ENCODE results near the gene POLR1A.
A peak's percentile ranks its signal among the peaks of the same experiment; 100 is the strongest.

The POLR1A gene

GRCh38 chr2:86065512-86065911 is 40.2 kb downstream of the POLR1A start:
- Histone ChIP-seq H3K4me3 (ENCODE audit: severe bottlenecking) (no peak overlapping the region), H3K36me3 (ENCODE audit: low read depth) (peaks cover 97% of the 10 kb centered on the region), H3K27ac (ENCODE audit: poor library complexity, severe bottlenecking) (no peak overlapping the region), H3K27me3 (ENCODE audit: insufficient read depth, poor library complexity, severe bottlenecking) (no peaks in the 10 kb centered on the region), H3K4me1 (ENCODE audit: insufficient read depth, poor library complexity, severe bottlenecking) (peaks cover 12% of the 10 kb centered on the region), H3K9me3 (ENCODE audit: severe bottlenecking) (no peaks in the 10 kb centered on the region)
- TF ChIP-seq, protein P1, sequence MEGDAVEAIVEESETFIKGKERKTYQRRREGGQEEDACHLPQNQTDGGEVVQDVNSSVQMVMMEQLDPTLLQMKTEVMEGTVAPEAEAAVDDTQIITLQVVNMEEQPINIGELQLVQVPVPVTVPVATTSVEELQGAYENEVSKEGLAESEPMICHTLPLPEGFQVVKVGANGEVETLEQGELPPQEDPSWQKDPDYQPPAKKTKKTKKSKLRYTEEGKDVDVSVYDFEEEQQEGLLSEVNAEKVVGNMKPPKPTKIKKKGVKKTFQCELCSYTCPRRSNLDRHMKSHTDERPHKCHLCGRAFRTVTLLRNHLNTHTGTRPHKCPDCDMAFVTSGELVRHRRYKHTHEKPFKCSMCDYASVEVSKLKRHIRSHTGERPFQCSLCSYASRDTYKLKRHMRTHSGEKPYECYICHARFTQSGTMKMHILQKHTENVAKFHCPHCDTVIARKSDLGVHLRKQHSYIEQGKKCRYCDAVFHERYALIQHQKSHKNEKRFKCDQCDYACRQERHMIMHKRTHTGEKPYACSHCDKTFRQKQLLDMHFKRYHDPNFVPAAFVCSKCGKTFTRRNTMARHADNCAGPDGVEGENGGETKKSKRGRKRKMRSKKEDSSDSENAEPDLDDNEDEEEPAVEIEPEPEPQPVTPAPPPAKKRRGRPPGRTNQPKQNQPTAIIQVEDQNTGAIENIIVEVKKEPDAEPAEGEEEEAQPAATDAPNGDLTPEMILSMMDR (IDR thresholded peaks at IDR 0.05; ENCODE audit: poor library complexity, severe bottlenecking): no peak
- ATAC-seq (ENCODE audit: low read depth) (no peak), DNase-seq (ENCODE audit: low spot score) (no peak)

DNA sequence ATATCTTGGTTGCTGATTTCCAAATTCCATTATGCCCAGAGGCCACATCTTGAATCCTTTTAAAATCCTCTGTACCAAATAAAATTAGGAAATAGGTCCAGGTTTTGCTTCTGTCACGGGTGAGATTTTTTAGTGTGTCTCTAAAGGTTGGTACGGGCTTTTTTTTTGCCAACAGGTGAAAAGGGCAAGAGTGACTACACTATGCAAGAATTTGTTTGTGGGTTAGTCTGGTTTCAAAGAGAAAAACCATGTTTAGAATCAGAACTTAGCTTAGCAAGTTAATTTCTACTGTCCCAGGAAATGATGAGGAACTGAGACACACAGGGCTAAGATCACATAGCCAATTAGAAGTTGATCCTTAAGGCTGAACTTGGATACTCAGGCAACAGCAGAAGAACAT is 41.7 kb downstream of the POLR1A start:
- DNase-seq (ENCODE audit: low spot score) (no peak), ATAC-seq (ENCODE audit: low read depth) (no peak)
- no peaks in the 10 kb centered on the region for H3K9me3 ChIP-seq (ENCODE audit: severe bottlenecking)
- H3K36me3 ChIP-seq (ENCODE audit: low read depth): peaks cover 97% of the 10 kb centered on the region
- peaks cover 12% of the 10 kb centered on the region for H3K4me1 ChIP-seq (ENCODE audit: insufficient read depth, poor library complexity, severe bottlenecking)
- TF ChIP-seq, protein P1 (IDR thresholded peaks at IDR 0.05; ENCODE audit: poor library complexity, severe bottlenecking): no peak
- no peaks in the 10 kb centered on the region for H3K27me3 ChIP-seq (ENCODE audit: insufficient read depth, poor library complexity, severe bottlenecking)
- no peak overlapping the region for H3K27ac ChIP-seq (ENCODE audit: poor library complexity, severe bottlenecking)
- H3K4me3 ChIP-seq (ENCODE audit: severe bottlenecking): no peak overlapping the region

DNA sequence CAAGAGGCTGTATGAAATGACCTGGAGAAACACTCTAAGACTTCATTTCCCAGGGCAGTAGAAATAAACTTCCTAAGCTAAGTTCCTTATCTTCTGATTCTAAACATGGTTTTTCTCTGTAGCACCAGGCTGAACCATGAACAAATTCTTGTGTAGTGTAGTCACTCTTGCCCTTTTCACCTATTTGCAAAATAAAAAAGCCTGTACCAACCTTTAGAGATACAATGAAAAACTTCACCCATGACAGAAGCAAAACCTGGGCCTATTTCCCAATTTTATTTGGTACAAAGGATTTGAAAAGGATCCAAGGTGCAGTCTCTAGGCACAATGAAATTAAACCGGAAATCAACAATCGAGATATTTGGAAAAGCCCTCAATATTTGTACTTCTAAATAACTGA is 43.6 kb downstream of the POLR1A start:
- peaks cover 93% of the 10 kb centered on the region for H3K36me3 ChIP-seq (ENCODE audit: low read depth)
- no peaks in the 10 kb centered on the region for H3K9me3 ChIP-seq (ENCODE audit: severe bottlenecking)
- TF ChIP-seq, protein P1 (IDR thresholded peaks at IDR 0.05; ENCODE audit: poor library complexity, severe bottlenecking): no peak
- ATAC-seq (ENCODE audit: low read depth) (peak; percentile 56; the same call in 2 of the 3 replicates), DNase-seq (ENCODE audit: low spot score) (no peak)
- no peak overlapping the region for H3K4me3 ChIP-seq (ENCODE audit: severe bottlenecking)
- H3K27me3 ChIP-seq (ENCODE audit: insufficient read depth, poor library complexity, severe bottlenecking): no peaks in the 10 kb centered on the region
- H3K4me1 ChIP-seq (ENCODE audit: insufficient read depth, poor library complexity, severe bottlenecking): peaks cover 12% of the 10 kb centered on the region
- H3K27ac ChIP-seq (ENCODE audit: poor library complexity, severe bottlenecking): peak overlapping the region; percentile 35

DNA sequence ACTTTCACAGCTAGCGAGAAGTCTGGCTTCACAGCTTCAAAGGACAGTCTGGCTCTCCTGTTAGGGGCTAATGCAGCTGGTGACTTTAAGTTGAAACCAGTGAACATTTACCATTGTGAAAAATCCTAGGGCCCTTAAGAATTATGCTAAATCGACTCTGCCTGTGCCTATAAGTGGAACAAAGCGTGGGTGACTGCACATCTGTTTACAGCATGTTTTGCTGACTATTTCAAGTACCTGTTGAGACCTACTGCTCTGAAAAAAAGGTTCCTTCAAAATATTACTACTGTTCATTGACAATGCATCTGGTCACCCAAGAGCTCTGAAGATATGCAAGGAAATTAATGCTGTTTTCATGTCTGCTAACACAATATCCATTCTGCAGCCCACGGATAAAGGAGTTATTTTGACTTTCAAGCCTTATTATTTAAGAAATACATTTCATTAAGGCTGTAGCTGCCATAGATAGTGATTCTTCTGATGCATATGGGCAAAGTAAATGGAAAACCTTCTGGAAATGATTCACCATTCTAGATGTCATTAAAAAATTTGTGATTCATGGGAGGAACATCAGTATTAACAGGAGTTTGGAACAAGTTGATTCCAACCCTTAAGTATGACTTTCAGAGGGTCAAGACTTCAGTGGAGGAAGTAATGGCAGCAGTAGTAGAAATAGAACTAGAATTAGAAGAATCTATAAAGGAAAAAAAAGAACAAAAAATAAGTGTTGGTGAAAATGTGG is 48.9 kb downstream of the POLR1A start:
- H3K9me3 ChIP-seq (ENCODE audit: severe bottlenecking): no peaks in the 10 kb centered on the region
- ATAC-seq (ENCODE audit: low read depth) (no peak), DNase-seq (ENCODE audit: low spot score) (no peak)
- H3K4me3 ChIP-seq (ENCODE audit: severe bottlenecking): no peak overlapping the region
- peaks cover 77% of the 10 kb centered on the region for H3K36me3 ChIP-seq (ENCODE audit: low read depth)
- no peaks in the 10 kb centered on the region for H3K27me3 ChIP-seq (ENCODE audit: insufficient read depth, poor library complexity, severe bottlenecking)
- TF ChIP-seq, protein P1 (IDR thresholded peaks at IDR 0.05; ENCODE audit: poor library complexity, severe bottlenecking): no peak
- H3K4me1 ChIP-seq (ENCODE audit: insufficient read depth, poor library complexity, severe bottlenecking): peaks cover 2% of the 10 kb centered on the region
- no peak overlapping the region for H3K27ac ChIP-seq (ENCODE audit: poor library complexity, severe bottlenecking)

DNA sequence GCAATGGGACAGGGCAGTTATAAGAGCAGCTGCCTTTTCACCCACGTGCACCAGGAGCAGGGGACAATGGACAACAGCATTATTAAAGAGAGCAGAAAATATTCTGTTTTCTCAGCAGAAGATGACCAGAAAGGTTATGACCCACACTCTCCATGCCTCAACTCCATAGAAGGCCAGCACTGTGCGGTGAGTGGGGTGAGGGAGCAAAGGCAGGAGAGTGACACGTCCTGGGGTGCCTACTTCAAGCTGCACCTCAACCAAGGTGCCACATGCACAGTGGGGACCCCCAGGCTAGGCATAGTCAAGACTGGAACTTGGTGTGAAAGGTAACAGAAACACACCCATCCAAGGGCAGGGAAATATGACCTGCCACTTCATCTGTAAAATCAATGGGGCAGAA is 50.4 kb downstream of the POLR1A start:
- no peak for ATAC-seq (ENCODE audit: low read depth)
- no peaks in the 10 kb centered on the region for H3K27me3 ChIP-seq (ENCODE audit: insufficient read depth, poor library complexity, severe bottlenecking)
- H3K9me3 ChIP-seq (ENCODE audit: severe bottlenecking): no peaks in the 10 kb centered on the region
- no peak overlapping the region for H3K4me3 ChIP-seq (ENCODE audit: severe bottlenecking)
- DNase-seq (ENCODE audit: low spot score): no peak
- TF ChIP-seq, protein P1 (IDR thresholded peaks at IDR 0.05; ENCODE audit: poor library complexity, severe bottlenecking): no peak
- H3K27ac ChIP-seq (ENCODE audit: poor library complexity, severe bottlenecking): no peak overlapping the region
- H3K4me1 ChIP-seq (ENCODE audit: insufficient read depth, poor library complexity, severe bottlenecking): no peaks in the 10 kb centered on the region
- peaks cover 73% of the 10 kb centered on the region for H3K36me3 ChIP-seq (ENCODE audit: low read depth)
